GM21723 (cell line): ENCODE data around the gene DNAJB6.
"Not testable (repeated sequence)": the region's sequence is repeated elsewhere in the genome, so short reads cannot be mapped to it uniquely, and the experiment has no call there.

Source experiments
- ATAC-seq: cut with Tn5 transposase; IDR thresholded peaks from one replicate; pipeline ENCODE4 v1.9.1; 2021; ENCODE audit warnings: mild to moderate bottlenecking, moderate library complexity; ENCODE audit not compliant: unreplicated experiment

DNAJB6 gene

GRCh38 chr7:157320608-157320980 is 16.2 kb upstream of the DNAJB6 start:
- no peak for ATAC-seq

- no peak for ATAC-seq
Measured at GRCh38 chr7:157323401-157323800, 13.4 kb upstream of the DNAJB6 start.

- no peak for ATAC-seq
Measured at GRCh38 chr7:157329447-157329846, 7.4 kb upstream of the DNAJB6 start.

GRCh38 chr7:157330567-157330966 is 6.2 kb upstream of the DNAJB6 start:
- ATAC-seq = not testable (repeated sequence)

DNA sequence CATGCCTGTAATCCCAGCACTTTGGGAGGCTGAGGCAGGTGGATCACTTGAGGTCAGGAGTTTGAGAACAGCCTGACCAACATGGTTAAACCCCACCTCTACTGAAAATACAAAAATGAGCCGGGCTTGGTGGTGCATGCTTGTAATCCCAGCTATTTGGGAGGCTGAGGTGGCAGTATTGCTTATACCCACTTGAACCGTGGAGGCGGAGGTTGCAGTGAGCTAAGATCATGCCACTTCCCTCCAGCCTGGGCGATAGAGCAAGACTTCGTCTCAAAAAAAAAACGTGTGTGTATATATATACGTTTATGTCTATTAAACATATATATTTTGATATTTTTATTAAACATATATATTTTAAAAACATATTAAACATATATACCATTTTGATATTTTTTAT is 5.8 kb upstream of the DNAJB6 start:
- ATAC-seq = not testable (repeated sequence)

GRCh38 chr7:157335236-157335635 is 1.6 kb upstream of the DNAJB6 start:
- no peak for ATAC-seq

DNA sequence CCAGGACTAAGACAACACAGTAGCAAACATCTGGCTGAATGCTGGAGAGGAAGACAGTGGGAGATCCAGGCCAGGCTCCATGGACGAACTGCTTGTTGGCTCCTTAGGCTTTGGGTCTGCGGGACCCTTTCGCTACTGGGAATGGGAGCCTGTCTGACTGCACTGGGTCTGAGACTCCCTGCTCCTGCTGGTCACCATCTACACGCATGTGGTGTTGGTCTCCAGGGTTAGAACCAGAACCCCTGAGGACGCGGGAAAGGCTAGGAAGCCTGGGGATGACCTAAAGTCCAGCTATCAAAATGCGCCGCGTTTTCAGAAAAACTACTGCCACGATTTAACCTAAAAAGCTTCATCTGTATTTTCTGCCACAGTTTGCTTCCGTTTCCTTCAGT is 817 bp upstream of the DNAJB6 start:
- no peak for ATAC-seq

DNA sequence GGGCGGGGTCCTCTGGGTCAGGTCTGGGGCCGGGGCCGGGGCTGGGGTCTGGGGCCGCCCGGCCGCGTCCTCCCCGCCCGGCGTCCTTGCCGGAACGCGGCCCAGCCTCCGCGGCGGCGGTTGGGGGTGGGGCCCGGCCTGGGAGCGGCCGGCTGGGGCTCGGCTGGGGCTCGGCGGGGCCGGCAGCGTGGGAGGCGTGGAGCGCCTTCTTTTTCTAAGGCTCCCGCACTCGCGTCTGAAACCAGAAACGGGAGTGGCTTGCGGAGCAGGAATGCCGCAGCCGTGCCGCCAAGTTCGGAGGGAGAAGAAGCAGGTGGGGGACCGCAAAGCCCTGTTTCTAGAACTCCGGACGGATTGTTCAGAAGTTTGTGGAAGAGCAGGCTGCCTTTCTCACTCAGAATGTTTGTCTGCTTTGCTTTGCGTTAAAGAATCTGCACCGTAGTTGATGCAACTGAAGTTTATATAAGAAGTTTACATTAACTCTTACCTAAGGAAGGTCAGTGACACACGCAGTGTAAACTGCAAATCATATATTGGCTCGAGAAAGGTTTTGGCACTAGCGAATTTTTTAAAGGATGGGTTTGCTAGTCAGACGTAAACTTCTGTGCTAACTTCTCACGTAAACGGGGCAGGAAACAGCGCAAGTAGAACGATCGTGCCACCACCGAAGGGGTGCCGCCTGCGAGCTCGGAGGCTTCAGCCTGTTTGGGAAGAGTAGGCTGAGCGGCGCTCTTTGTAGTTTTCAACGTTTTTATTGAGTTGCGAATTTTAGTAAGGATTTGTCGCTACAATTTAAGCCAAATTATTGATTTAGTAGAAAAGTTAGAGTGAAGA is 729 bp downstream of the DNAJB6 start:
- peak; percentile 59 for ATAC-seq

GRCh38 chr7:157339777-157340677 is 3.2 kb downstream of the DNAJB6 start:
- ATAC-seq = peak; percentile 17

DNA sequence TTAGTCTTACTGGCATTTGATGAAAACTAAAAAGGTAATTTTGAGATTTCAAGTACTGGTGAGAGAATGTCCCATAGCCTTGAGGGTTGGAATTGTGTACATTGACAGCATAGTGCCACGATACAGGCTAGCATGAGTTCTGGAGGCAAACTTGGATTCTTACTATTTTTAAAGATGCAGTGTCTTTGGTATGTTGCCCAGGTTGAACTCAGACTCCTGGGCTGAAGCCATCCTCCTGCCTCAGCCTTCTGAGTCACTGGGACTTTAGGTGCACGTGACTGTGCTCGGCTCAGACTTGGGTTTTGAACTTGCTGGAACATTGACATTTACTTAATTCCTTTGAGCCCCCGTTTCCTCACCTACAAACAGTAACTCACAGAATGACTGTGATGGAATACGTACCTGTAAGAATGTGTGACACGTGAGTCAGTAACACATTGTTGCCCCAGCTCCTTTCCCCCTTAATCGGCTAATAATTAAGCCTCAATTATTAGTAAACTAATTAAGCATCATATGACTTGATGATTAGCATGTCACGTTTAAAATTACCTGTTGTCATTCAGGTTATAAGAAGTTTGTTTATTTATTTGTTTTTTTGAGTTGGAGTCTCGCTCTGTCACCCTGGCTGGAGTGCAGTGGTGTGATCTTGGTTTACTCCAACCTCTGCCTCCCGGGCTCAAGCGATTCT is 10.6 kb downstream of the DNAJB6 start:
- ATAC-seq = no peak

DNA sequence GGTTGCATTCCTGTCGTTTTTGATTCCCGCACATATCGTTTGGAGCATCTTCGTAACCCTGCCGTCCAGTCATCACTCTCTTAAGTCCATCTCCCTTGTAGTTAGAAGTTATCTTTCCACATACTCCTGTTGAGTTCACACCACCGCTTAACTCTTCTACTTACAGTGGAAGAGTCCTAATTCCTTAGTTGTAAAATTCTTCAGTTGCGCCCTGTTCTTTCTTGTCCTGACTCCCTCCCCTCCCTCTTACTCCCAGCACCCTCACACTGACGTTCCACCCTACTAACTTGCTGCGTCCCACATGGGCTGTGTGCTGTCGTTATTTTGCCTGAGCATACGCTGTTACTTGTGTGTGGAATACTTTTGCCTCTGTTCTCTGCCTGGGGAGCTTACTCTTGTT is 11.7 kb downstream of the DNAJB6 start:
- no peak for ATAC-seq

DNA sequence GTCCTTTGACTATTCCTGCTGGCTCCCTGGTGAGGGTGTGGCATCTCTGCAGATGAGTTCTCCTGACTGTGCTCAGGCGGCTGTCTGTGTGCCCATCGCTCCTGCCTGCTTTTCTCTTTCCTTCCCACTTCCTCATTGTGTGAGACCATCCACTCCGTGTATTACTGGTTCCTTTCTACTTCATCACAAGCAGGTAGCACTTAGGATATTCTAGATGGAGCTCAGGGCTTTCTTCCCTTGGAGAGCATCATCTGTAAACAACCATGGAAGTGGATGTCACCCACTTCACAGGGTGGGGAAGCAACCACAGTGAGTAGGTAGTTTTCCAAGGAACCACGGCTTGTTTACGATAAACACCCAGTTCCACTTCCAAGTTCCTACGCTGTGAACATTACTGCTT is 15.7 kb downstream of the DNAJB6 start:
- no peak for ATAC-seq

GRCh38 chr7:157355784-157356511 is 19.1 kb downstream of the DNAJB6 start:
- ATAC-seq = no peak

DNA sequence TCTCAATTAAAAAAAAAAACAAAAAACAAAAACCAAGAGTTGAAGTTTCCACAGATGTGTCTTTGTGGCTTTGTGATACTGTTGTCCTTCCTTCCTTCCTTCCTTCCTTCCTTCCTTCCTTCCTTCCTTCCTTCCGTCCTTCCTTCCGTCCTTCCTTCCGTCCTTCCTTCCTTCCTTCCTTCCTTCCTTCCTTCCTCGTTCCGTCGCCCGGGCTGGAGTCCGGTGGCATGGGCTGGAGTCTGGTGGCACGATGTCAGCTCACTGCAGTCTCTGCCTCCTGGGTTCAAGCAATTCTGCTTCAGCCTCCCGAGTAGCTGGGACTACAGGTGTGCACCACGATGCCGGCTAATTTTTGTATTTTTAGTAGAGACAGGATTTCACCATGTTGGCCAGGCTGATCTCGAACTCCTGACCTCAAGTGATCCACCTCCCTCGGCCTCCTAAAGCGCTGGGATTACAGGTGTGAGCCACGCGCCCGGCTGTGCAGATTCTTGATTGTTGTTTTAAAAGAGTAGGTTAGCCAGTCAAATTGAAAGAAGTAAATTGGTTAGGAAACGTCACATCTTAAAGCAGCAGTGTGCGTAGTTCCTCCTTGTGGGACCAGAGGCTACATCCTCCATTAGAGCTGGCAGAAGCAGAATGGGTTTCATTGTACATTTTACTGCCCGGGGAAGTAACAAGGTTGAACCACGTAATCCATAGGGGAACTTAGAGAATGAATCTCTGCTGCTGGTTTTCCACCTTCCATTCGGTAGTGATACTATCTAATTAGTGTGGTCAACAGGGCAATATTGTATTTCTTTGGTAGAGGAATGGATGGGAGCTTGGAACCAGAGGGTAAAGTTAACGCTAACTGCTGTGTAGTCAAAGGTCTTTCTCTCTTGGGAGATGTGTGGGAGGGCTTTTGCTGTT is 20.6 kb downstream of the DNAJB6 start:
- ATAC-seq = peak; percentile 88

GRCh38 chr7:157358041-157358752 is 21.4 kb downstream of the DNAJB6 start:
- ATAC-seq = peak; percentile 7

GRCh38 chr7:157358753-157359096 is 21.9 kb downstream of the DNAJB6 start:
- ATAC-seq = no peak

- no peak for ATAC-seq
Measured at GRCh38 chr7:157359581-157359980, 22.8 kb downstream of the DNAJB6 start.

- no peak for ATAC-seq
Measured at GRCh38 chr7:157360483-157361025, 23.8 kb downstream of the DNAJB6 start.

- no peak for ATAC-seq
Measured at GRCh38 chr7:157361537-157361936, 24.7 kb downstream of the DNAJB6 start.
